Measurements from ENCODE around the gene KATNB1. TPM values are rescaled to one million over a fixed set of nuclear protein-coding genes. Genes with fewer than 3 reads are reported as not detected.
"Not testable (repeated sequence)": the region's sequence is repeated elsewhere in the genome, so short reads cannot be mapped to it uniquely, and the experiment has no call there.

KATNB1 gene
- total RNA-seq, 1 experiment from 2014 or later: 20.2 TPM

DNA sequence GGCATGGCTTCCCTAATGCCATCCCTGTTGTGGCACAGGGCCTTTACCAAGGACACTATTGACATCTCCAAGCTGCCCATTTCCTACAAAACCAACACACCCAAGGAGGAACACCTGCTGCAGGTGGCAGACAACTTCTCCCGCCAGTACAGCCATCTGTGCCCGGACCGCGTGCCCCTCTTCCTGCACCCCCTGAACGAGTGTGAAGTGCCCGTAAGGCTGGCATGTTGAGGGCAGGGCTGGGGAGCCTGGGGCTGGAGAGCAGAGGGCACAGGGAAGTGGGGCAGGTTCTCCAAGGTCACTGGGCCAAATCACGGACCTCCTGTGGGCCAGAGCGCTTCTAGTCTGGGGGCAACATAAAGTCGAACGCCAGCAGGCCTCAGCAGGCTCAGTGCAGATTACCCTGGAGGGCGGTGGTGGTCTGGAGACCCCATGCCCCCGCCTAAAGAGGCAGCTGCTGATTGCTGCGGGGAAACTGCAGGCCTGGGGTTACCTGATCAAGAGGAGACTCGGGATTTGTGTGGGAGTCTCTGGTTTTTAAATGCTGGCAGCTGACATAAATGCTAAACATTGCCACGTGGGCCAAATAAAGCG, 36.7 kb upstream of the KATNB1 start:
- in situ Hi-C loops (cut with HindIII; ENCODE audit: low pct_unique_long_range_greater_than_20kb, low sequenced_read_pairs): no loop called here
- DNase-seq (ENCODE audit: low read depth, low spot score): no peak

DNA sequence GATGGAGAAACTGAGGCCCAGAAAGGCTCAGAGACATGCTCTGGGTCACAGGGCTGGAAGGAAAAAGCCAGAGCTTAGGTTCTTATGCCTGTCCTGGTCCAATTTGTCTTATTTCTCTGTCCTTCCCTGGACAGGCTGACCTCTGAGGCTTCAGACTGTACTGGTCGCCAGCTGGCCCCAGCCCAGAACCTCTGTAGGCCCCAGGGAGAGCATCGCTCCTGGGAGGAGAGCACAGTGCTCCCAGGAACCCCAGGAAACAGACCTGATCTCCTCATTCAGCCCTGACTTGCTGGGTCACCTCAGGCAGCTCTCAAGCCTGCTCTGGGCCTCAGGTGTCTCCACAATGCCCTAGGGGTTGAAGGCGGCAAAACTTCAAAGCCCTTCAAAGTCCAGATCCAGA, 36.1 kb upstream of the KATNB1 start:
- in situ Hi-C loops (cut with HindIII; ENCODE audit: low pct_unique_long_range_greater_than_20kb, low sequenced_read_pairs): no loop called here
- no peak for DNase-seq (ENCODE audit: low read depth, low spot score)

DNA sequence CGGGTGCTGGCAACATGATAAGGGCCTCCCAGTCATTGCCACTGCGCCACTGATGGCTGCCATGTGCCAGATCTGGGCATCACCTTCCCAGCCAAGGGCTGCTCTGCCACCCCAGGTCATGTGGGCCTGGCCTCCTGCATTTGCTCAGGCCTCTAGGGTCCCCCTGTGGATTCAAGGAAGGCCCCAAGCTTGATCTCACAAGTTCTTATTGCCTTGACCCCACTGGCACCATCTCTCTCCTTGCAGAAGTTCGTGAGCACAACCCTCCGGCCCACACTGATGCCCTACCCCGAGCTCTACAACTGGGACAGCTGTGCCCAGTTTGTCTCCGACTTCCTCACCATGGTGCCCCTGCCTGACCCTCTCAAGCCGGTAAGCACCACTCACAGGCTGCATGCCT, 35.7 kb upstream of the KATNB1 start:
- DNase-seq (ENCODE audit: low read depth, low spot score): no peak
- in situ Hi-C loops (cut with HindIII; ENCODE audit: low pct_unique_long_range_greater_than_20kb, low sequenced_read_pairs): no loop called here

DNA sequence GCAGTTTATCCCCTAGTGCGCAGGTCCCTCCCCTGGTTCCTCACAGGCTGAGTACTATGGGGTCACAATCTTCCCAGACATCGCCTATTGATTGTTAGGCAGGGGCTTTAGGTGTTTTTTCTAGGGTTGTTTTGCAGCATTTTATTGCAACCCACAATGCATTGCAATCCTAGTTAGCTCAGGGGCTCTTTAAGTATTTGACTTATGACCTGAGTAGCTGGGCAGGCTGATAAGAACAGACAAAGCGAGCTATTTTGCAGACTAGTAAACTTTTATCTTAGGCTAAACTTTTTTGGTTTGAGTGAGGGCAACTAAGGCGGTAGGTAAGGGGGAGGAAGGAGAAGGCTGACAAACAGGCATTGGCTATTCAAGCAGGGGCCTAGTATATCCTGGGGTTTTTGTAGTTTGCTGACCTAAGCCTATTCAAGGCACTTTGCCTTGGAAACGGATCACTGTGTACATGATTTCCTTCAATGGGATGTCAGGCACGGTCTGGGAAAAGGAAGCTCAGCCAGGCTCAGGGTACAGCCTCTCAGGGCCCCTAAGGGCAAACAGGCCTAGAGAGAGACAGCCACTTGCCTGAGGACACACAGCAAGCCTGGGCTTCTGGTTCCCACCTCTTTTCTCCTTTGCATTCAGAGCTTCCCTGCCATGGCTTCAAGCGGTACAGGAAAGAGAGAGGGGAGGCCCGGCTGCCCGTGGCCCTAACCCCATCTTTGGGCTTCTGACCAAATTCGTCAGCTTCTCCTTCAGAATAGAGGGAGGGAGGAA, 34.6 kb upstream of the KATNB1 start:
- no peak for DNase-seq (ENCODE audit: low read depth, low spot score)
- in situ Hi-C loops (cut with HindIII; ENCODE audit: low pct_unique_long_range_greater_than_20kb, low sequenced_read_pairs): no loop called here

GRCh38 chr16:57701759-57702371, 33.7 kb upstream of the KATNB1 start:
- in situ Hi-C loops (cut with HindIII; ENCODE audit: low pct_unique_long_range_greater_than_20kb, low sequenced_read_pairs): no loop called here
- DNase-seq (ENCODE audit: low read depth, low spot score): no peak

DNA sequence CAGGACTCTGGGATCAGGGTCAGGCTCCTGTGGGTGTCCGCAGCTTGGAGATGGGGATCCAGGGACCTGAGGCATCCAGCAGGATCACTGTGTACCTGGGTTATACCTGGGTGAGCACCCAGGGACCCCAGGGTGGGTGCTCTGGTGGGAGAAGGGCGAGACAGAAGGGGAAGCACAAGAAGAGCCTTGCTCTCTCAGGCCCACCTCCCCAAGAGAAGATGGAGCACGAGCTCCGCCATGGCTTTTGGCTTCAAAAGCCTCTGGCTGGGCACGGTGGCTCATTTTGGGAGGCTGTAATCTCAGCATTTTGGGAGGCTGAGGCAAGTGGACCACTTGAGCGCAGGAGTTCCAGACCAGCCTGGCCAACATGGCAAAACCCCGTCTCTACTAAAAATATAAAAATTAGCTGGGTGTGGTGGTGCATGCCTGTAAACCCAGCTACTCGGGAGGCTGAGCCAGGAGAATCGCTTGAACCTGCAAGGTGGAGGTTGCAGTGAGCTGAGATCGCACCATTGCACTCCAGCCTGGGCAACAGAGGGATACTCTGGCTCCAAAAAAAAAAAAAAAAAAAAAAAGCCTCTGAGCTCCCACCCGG, 32.1 kb upstream of the KATNB1 start:
- no peak for DNase-seq (ENCODE audit: low read depth, low spot score)
- in situ Hi-C loops (cut with HindIII; ENCODE audit: low pct_unique_long_range_greater_than_20kb, low sequenced_read_pairs): no loop called here

DNA sequence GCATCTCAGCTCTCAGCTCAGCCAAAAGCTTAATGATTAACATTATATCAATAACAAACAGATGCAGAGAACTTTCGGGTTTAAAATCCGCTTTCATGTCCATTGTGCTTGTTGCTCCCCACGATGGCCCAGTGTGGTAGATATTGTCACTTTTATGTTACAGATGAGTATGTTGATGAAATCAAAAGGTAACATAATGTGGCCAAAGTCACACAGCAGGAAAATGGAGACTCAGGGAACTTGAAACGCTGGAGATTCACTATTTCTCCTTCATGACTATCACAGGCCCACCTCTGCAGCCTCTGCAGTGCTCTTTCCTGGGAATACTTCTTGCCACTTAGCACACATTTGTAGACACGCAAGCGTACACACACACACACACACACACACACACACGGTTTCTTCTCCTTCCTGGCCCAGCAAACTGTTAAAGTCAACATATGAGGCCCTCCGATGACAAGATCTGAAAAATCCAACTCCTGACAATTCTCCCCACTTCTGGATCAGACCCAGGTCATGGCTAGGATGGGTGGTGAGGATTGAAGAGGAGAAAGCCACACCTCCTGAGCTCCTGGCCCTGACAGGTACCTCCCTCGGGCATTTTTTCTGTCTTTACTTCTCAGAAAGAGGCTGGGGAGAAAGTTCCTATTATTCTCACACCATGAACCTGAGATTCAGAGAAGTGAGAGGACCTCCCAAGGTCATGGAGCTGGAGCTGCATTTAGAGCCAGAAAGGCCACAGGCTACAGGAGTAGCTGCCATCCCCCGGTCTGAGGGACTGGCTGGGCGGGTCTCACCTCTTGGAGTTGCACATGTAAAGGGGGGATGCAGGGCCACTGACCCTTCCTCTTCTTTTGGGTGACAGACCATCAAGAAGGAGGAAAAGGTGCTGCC, 31.3 kb upstream of the KATNB1 start:
- in situ Hi-C loops (cut with HindIII; ENCODE audit: low pct_unique_long_range_greater_than_20kb, low sequenced_read_pairs): no loop called here
- DNase-seq (ENCODE audit: low read depth, low spot score): no peak

DNA sequence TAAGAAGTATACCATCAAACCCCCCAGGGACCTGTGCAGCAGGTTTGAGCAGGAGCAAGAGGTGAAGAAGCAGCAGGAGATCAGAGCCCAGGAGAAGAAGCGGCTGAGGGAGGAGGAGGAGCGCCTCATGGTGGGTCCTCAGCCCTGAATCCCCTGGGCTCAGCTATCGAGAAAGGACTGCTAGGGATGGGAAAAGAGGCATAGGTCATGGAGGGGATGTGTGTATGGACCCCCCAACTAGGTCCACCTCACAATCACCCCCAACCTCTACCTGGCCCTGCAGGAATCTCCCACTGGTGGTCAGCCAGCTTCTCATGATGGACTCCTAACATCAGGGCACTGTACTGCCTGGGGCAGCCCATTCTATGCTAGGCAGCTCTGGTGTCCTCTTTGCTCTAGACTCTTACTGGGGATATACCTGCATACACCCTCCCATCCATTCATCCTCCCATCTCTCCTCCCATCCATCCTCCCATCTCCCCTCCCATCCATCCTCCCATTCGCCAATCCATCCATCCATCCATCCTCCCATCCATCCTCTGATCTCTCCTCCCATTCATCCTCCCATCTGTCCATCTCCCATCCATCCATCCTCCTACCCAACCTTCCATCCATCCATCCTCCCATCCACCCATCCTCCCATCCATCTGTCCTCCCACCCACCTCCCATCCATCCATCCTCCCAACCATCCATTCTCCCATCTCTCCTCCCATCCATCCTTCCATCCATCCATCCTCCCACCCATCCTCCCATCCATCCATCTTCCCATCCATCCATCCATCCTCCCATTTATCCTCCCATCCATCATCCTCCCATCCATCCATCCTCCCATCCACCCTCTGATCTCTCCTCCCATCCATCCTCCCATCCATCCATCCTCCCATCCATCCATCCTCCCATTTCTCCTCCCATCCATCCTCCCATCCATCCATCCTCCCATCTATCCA, 30.4 kb upstream of the KATNB1 start:
- in situ Hi-C loops (cut with HindIII; ENCODE audit: low pct_unique_long_range_greater_than_20kb, low sequenced_read_pairs): no loop called here
- DNase-seq (ENCODE audit: low read depth, low spot score): no peak

- in situ Hi-C loops (cut with HindIII; ENCODE audit: low pct_unique_long_range_greater_than_20kb, low sequenced_read_pairs): no loop called here
These were observed 28.9 kb upstream of the KATNB1 start for GRCh38 chr16:57706717-57707116.

DNA sequence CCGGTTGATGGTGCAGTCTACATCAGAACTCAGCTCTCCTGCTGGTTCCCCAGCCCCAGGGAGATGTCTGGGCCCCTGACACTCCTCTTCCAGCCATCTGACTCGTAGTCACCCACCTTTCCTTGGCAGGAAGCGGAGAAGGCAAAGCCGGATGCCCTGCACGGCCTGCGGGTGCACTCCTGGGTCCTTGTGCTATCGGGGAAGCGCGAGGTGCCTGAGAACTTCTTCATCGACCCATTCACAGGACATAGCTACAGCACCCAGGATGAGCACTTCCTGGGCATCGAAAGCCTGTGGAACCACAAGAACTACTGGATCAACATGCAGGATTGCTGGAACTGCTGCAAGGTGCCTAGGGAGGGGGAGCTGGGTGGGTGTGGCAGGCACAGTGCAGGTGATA, 28.2 kb upstream of the KATNB1 start:
- in situ Hi-C loops (cut with HindIII; ENCODE audit: low pct_unique_long_range_greater_than_20kb, low sequenced_read_pairs): no loop called here
- DNase-seq (ENCODE audit: low read depth, low spot score): no peak

More at GRCh38 chr16:57706717-57707116, 28.9 kb upstream of the KATNB1 start:
- no peak for DNase-seq (ENCODE audit: low read depth, low spot score)

DNA sequence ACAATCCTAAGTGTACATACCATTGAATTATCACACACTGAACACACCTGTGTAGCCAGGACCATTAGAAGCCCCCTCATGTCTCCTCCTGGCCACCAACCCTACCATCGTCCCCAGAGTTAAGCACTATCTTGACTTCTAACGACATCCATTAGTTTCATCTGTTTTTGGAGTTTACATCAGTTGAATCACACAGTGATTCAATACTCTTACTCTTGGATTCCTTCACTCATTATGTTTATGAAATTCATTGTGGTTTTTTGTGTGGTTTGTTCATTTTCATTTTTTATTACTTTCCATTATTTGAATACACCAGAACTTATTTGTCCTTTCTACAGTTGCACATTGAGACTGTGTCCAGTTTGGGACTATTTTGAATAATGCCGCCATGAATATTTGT, 27.4 kb upstream of the KATNB1 start:
- DNase-seq (ENCODE audit: low read depth, low spot score): no peak
- in situ Hi-C loops (cut with HindIII; ENCODE audit: low pct_unique_long_range_greater_than_20kb, low sequenced_read_pairs): no loop called here

GRCh38 chr16:57709663-57710062, 25.9 kb upstream of the KATNB1 start:
- in situ Hi-C loops (cut with HindIII; ENCODE audit: low pct_unique_long_range_greater_than_20kb, low sequenced_read_pairs): no loop called here

GRCh38 chr16:57711346-57711745, 24.2 kb upstream of the KATNB1 start:
- DNase-seq (ENCODE audit: low read depth, low spot score): no peak
- in situ Hi-C loops (cut with HindIII; ENCODE audit: low pct_unique_long_range_greater_than_20kb, low sequenced_read_pairs): no loop called here

More at GRCh38 chr16:57709663-57710062, 25.9 kb upstream of the KATNB1 start:
- DNase-seq (ENCODE audit: low read depth, low spot score): no peak

- in situ Hi-C loops (cut with HindIII; ENCODE audit: low pct_unique_long_range_greater_than_20kb, low sequenced_read_pairs): no loop called here
- DNase-seq (ENCODE audit: low read depth, low spot score): no peak
These were observed 23.6 kb upstream of the KATNB1 start for GRCh38 chr16:57711993-57712392.

DNA sequence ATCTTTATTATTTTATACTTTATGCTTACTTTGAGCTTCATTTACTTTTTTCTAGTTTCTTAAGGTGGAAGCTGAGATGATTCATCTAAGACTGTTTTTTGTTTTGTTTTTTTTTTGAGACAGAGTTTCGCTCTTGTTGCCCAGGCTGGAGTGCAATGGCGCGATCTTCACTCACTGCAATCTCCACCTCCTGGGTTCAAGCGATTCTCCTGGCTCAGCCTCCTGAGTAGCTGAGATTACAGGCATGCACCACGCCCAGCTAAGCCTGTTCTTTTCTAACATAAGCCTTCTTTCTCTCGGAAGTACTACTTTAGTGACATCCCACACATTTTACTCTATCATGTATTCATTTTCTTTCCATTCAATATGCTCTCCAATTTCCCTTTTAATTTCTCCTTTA, 23.0 kb upstream of the KATNB1 start:
- DNase-seq (ENCODE audit: low read depth, low spot score); in situ Hi-C loops (cut with HindIII; ENCODE audit: low pct_unique_long_range_greater_than_20kb, low sequenced_read_pairs): not testable (repeated sequence)

DNA sequence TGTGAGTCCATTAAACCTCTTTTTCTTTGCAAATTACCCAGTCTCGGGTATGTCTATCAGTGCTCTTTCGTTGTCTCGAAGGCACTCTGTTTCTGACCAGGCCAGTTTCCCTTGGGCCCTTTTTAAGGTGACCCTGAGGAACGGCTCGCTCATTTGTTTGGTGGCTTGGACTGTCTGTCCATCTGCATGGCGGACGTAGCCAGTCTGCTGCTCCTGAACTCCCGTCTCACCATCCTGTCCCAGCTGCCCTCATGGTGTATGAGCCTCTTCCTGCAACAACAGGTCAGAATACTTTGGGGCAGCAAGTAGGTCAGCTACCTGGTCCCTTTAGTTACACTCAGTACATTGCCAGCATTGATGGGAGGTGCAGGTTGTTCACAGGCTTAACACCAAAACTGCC, 22.0 kb upstream of the KATNB1 start:
- no peak for DNase-seq (ENCODE audit: low read depth, low spot score)
- in situ Hi-C loops (cut with HindIII; ENCODE audit: low pct_unique_long_range_greater_than_20kb, low sequenced_read_pairs): no loop called here

DNA sequence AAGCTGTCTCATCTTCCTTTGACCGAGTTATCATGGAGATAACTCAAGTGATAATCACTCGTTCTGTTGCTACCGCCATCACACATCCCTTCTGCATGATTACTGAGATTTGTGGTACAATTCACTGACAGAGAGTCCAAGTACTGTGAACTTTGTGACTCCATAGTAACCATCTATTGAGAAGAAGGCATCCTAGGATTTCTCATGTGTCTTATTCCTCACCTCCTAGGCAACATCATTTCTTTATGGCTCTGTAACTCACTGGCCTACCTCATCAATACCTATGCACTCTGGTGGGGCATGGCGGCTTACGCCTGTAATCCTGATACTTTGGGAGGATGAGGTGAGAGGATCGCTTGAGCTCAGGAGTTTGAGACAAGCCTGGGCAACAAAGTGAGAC, 21.5 kb upstream of the KATNB1 start:
- in situ Hi-C loops (cut with HindIII; ENCODE audit: low pct_unique_long_range_greater_than_20kb, low sequenced_read_pairs): no loop called here
- DNase-seq (ENCODE audit: low read depth, low spot score): no peak
